ENCODE results near the gene WNT10A.

WNT10A gene

GRCh38 chr2:218877331-218877730 is 3.3 kb upstream of the WNT10A start:
- no peak for TF ChIP-seq POLR2A (IDR thresholded peaks at IDR 0.05; ENCODE audit: low read depth, low read length)
- FAIRE-seq = no peak
- no peak for DNase-seq (ENCODE audit: insufficient read length, low spot score)

GRCh38 chr2:218877891-218878290 is 2.8 kb upstream of the WNT10A start:
- TF ChIP-seq POLR2A (IDR thresholded peaks at IDR 0.05; ENCODE audit: low read depth, low read length) = no peak
- DNase-seq (ENCODE audit: insufficient read length, low spot score) (no peak), FAIRE-seq (no peak)

- no peak for DNase-seq (ENCODE audit: insufficient read length, low spot score)
Observed at GRCh38 chr2:218878486-218878885, 2.2 kb upstream of the WNT10A start.

GRCh38 chr2:218878926-218879761 is 1.5 kb upstream of the WNT10A start:
- TF ChIP-seq POLR2A (IDR thresholded peaks at IDR 0.05; ENCODE audit: low read depth, low read length) = no peak
- no peak for FAIRE-seq
- no peak for DNase-seq (ENCODE audit: insufficient read length, low spot score)

More at GRCh38 chr2:218878486-218878885, 2.2 kb upstream of the WNT10A start:
- no peak for TF ChIP-seq POLR2A (IDR thresholded peaks at IDR 0.05; ENCODE audit: low read depth, low read length)
- FAIRE-seq = no peak

GRCh38 chr2:218879776-218880101 is 913 bp upstream of the WNT10A start:
- DNase-seq (ENCODE audit: insufficient read length, low spot score) (no peak), FAIRE-seq (no peak)
- no peak for TF ChIP-seq POLR2A (IDR thresholded peaks at IDR 0.05; ENCODE audit: low read depth, low read length)

GRCh38 chr2:218880859-218881594 is 375 bp downstream of the WNT10A start:
- DNase-seq (ENCODE audit: insufficient read length, low spot score) (no peak), FAIRE-seq (no peak)
- TF ChIP-seq POLR2A (IDR thresholded peaks at IDR 0.05; ENCODE audit: low read depth, low read length) = no peak

- DNase-seq (ENCODE audit: insufficient read length, low spot score) (no peak), FAIRE-seq (no peak)
- no peak for TF ChIP-seq POLR2A (IDR thresholded peaks at IDR 0.05; ENCODE audit: low read depth, low read length)
Observed at GRCh38 chr2:218881744-218882460, 1.2 kb downstream of the WNT10A start.

GRCh38 chr2:218882461-218882816 is 1.8 kb downstream of the WNT10A start:
- no peak for FAIRE-seq
- no peak for DNase-seq (ENCODE audit: insufficient read length, low spot score)
- no peak for TF ChIP-seq POLR2A (IDR thresholded peaks at IDR 0.05; ENCODE audit: low read depth, low read length)

- FAIRE-seq (no peak), DNase-seq (ENCODE audit: insufficient read length, low spot score) (peak; percentile 91)
- TF ChIP-seq POLR2A (IDR thresholded peaks at IDR 0.05; ENCODE audit: low read depth, low read length) = no peak
Observed at GRCh38 chr2:218882866-218883366, 2.3 kb downstream of the WNT10A start.

GRCh38 chr2:218883491-218884490 is 3.1 kb downstream of the WNT10A start:
- TF ChIP-seq POLR2A (IDR thresholded peaks at IDR 0.05; ENCODE audit: low read depth, low read length) = no peak
- FAIRE-seq (no peak), DNase-seq (ENCODE audit: insufficient read length, low spot score) (no peak)

- no peak for FAIRE-seq
- DNase-seq (ENCODE audit: insufficient read length, low spot score) = no peak
- TF ChIP-seq POLR2A (IDR thresholded peaks at IDR 0.05; ENCODE audit: low read depth, low read length) = no peak
Observed at GRCh38 chr2:218884519-218884918, 3.9 kb downstream of the WNT10A start.

GRCh38 chr2:218885981-218886947 is 5.6 kb downstream of the WNT10A start:
- DNase-seq (ENCODE audit: insufficient read length, low spot score) (no peak), FAIRE-seq (no peak)
- no peak for TF ChIP-seq POLR2A (IDR thresholded peaks at IDR 0.05; ENCODE audit: low read depth, low read length)
